GM23248 (cell line): ENCODE data around the gene ADK. TPM values are rescaled to one million over a fixed set of nuclear protein-coding genes. Genes with fewer than 3 reads are reported as not detected.

Experiments
- DNase-seq: peaks from one replicate; pipeline ENCODE4 v3.0.0-alpha.2; 2015
- H2AFZ ChIP-seq: fragments of 200-600 bp; sonication (generic); 2 replicates; pipeline ENCODE4 v1.6.1; 2016; ENCODE audit warnings: antibody characterized with exemption
- H3F3A ChIP-seq: fragments of 200-600 bp; sonication (generic); 2 replicates; pipeline ENCODE4 v1.6.1; 2016; ENCODE audit warnings: mild to moderate bottlenecking, antibody characterized with exemption, mixed run types; ENCODE audit not compliant: insufficient read depth
- H3K27ac ChIP-seq: fragments of 200-600 bp; sonication (generic); 2 replicates; pipeline ENCODE4 v1.5.1; 2016; ENCODE audit warnings: mild to moderate bottlenecking
- H3K27me3 ChIP-seq: fragments of 200-600 bp; sonication (generic); replicated peaks from 2 replicates; pipeline ENCODE4 v1.6.1; 2016; ENCODE audit warnings: mild to moderate bottlenecking; ENCODE audit not compliant: insufficient read depth
- H3K36me3 ChIP-seq: fragments of 200-600 bp; sonication (generic); 2 replicates; pipeline ENCODE4 v1.6.1; 2016; ENCODE audit warnings: low read depth, mild to moderate bottlenecking
- H3K4me1 ChIP-seq: fragments of 200-600 bp; sonication (generic); 2 replicates; pipeline ENCODE4 v1.6.1; 2016; ENCODE audit warnings: mild to moderate bottlenecking; ENCODE audit not compliant: insufficient read depth
- H3K4me2 ChIP-seq: fragments of 200-600 bp; sonication (generic); one replicate; pipeline ENCODE4 v1.6.1; 2016; ENCODE audit warnings: mild to moderate bottlenecking; ENCODE audit not compliant: unreplicated experiment
- H3K4me3 ChIP-seq: fragments of 200-600 bp; sonication (generic); 2 replicates; pipeline ENCODE4 v1.5.1; 2016; ENCODE audit warnings: mild to moderate bottlenecking
- H3K79me2 ChIP-seq: fragments of 200-600 bp; sonication (generic); 2 replicates; pipeline ENCODE4 v1.6.1; 2016; ENCODE audit warnings: mild to moderate bottlenecking; ENCODE audit not compliant: insufficient read depth
- H3K9ac ChIP-seq: fragments of 200-600 bp; sonication (generic); 2 replicates; pipeline ENCODE4 v1.6.1; 2016; ENCODE audit warnings: mild to moderate bottlenecking
- H3K9me2 ChIP-seq: fragments of 200-600 bp; sonication (generic); 2 replicates; pipeline ENCODE4 v1.6.1; 2016; ENCODE audit warnings: mixed run types, mild to moderate bottlenecking, moderate library complexity; ENCODE audit not compliant: insufficient read depth
- H3K9me3 ChIP-seq: fragments of 200-600 bp; sonication (generic); one replicate; pipeline ENCODE4 v1.6.1; 2017; ENCODE audit warnings: low read depth
- H4K20me1 ChIP-seq: fragments of 200-600 bp; sonication (generic); 2 replicates; pipeline ENCODE4 v1.6.0; 2016; ENCODE audit not compliant: insufficient read depth
- EZH2 ChIP-seq: fragments of 200-600 bp; sonication (generic); IDR thresholded peaks from 2 replicates; pipeline ENCODE4 v1.6.1; 2018; ENCODE audit warnings: antibody characterized with exemption, mild to moderate bottlenecking; ENCODE audit not compliant: insufficient read depth, poor library complexity, severe bottlenecking
- EZH2phosphoT487 ChIP-seq: fragments of 200-600 bp; sonication (generic); IDR thresholded peaks from 2 replicates; pipeline ENCODE4 v1.6.1; 2018; ENCODE audit warnings: antibody characterized with exemption, moderate library complexity, mild to moderate bottlenecking, low read depth; ENCODE audit not compliant: insufficient read depth
- WGBS, 2 experiments: methylation state at CpG; one replicate each; pipeline ENCODE4 v1.1.6; 2015 to 2017; ENCODE audit warnings: low lambda C conversion rate in 2 of 2, low coverage in 1 of 2; ENCODE audit errors: missing lambda C conversion rate in 2 of 2; 5-methylcytosine and 5-hydroxymethylcytosine counted together
- in situ Hi-C: fragments of 300-500 bp; cut with MboI; formaldehyde crosslinking; loops from 2 replicates; pipeline ENCODE4 v1.15.0; 2020
- polyA plus RNA-seq: library from polyadenylated mRNA; unstranded; fragments of >200 nt; fragmentation: Nextera tagmentation; extraction: Ambion mirVana; gene quantifications from 2 replicates; pipeline ENCODE4 v1.2.1, GENCODE V29; 2016
- total RNA-seq: library from RNA; depleted of rRNA; stranded (reverse); fragments of >200 nt; shearing (Covaris generic); gene quantifications from 2 replicates; pipeline ENCODE4 v1.2.3, GENCODE V29; 2014

ADK gene
- total and polyA plus RNA-seq, 2 experiments from 2014 or later: 43.7 to 75.1 TPM

DNA sequence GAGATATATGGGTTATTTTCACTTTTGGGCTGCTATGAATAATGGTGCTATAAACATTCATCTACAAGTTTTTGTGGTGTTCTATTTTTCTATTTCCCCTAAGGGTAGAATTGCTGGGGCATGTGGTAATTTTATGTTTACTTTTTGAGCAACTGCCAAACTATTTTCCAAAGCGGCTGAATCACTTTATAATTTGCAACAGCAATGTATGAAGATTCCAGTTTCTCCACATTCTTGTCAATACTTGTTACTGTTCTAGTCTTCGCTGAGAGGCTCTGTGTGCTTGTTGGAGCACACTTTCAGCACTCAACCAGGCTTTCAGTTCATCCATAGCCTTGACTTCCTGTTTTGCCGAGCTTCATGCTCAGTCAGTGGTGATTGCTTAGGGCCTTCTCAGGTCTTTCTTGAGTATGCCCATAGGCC lies 39.0 kb downstream of the ADK start:
- TF ChIP-seq EZH2 (no peak), EZH2phosphoT487 (no peak)
- H3K9me2 ChIP-seq: no peaks in the 10 kb centered on the region
- 0% methylated on average over 3 of the region's 3 CpGs for WGBS, 2 experiments
- H3F3A ChIP-seq: peaks cover 40% of the 10 kb centered on the region
- peak overlapping the region; percentile 40 for H2AFZ ChIP-seq
- H3K36me3 ChIP-seq: no peaks in the 10 kb centered on the region
- peaks cover 39% of the 10 kb centered on the region for H3K4me1 ChIP-seq
- H3K4me3 ChIP-seq: peak overlapping the region; percentile 66
- no peaks in the 10 kb centered on the region for H3K9me3 ChIP-seq
- DNase-seq: peak; percentile 94
- H3K79me2 ChIP-seq: peaks cover 87% of the 10 kb centered on the region
- H4K20me1 ChIP-seq: no peaks in the 10 kb centered on the region
- no peaks in the 10 kb centered on the region for H3K27me3 ChIP-seq
- H3K9ac ChIP-seq: peak overlapping the region; percentile 67
- H3K4me2 ChIP-seq: peak overlapping the region; percentile 84
- H3K27ac ChIP-seq: peak overlapping the region; percentile 84
- in situ Hi-C loops: no loop called here

DNA sequence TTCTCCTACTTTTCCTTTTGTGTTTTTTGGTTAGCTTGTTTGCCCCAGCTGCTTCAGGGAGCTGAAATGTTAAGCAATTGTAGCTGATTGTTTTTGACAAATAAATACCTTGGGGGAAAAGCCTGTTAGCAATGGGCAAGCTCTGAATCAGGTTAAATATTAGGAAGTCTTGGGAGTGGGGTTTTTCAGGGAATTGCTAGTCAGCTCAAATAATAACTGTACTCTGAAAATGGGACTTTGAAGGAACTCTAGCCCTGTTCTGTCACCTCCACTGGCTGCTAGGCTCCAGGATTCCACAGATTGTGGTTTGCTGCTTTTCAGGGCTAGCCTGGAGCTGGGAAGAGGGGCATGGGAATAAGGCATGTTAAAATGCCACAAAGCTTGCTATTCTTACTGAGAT lies 39.5 kb downstream of the ADK start:
- peaks cover 43% of the 10 kb centered on the region for H3K4me1 ChIP-seq
- no peaks in the 10 kb centered on the region for H3K27me3 ChIP-seq
- H3K9me2 ChIP-seq: no peaks in the 10 kb centered on the region
- peaks cover 87% of the 10 kb centered on the region for H3K79me2 ChIP-seq
- H3K9me3 ChIP-seq: no peaks in the 10 kb centered on the region
- no peak for TF ChIP-seq EZH2
- TF ChIP-seq EZH2phosphoT487: no peak
- H3K36me3 ChIP-seq: no peaks in the 10 kb centered on the region
- H3K4me2 ChIP-seq: peak overlapping the region; percentile 84
- peak overlapping the region; percentile 67 for H3K9ac ChIP-seq
- H3K4me3 ChIP-seq: peak overlapping the region; percentile 66
- H3F3A ChIP-seq: peaks cover 45% of the 10 kb centered on the region
- H4K20me1 ChIP-seq: no peaks in the 10 kb centered on the region
- DNase-seq: peak; percentile 39
- H3K27ac ChIP-seq: peak overlapping the region; percentile 84
- in situ Hi-C loops: no loop called here
- H2AFZ ChIP-seq: peak overlapping the region; percentile 40

DNA sequence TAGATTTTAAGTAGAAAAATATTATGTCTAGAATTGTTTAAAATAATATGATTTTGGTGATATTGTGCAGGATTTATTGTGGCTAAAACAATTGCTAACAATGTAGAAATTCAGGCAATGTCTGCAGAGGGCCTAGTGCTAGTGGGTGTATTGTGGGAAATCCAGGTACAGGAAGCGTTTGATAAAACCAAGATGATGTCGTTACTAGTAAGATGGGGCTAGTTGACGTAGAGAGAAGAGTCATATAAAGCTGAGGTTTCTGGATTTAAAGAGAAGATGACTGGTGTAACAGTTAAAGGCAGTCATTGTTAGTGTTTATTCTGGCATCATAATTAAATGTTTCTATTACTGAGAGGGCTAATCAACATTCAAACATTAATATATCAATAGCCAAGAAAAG lies 43.5 kb downstream of the ADK start:
- peak; percentile 69 for DNase-seq
- no peaks in the 10 kb centered on the region for H3K9me2 ChIP-seq
- 49 to 55% methylated on average over 3 of the region's 3 CpGs for WGBS, 2 experiments

DNA sequence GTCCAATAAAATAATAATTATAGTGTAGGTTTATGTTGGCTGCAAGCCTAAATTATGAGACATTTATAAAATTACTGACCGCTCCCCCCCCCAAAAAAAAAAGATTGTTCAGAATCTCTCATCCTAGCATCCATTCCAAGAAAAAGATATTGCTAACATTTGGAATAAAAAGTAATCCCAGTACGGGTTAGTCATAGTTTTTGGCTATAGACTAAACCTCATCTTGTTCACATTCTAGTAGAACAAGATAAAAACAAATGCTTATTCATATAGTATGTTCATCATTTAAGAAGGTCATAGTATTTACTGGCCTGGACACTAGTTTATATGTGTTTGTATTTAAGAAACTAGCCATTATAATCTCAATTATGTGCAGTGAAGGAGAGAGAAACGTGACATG lies 44.0 kb downstream of the ADK start:
- no peaks in the 10 kb centered on the region for H3K9me3 ChIP-seq
- peak; percentile 71 for DNase-seq
- H3K9me2 ChIP-seq: no peaks in the 10 kb centered on the region
- peaks cover 53% of the 10 kb centered on the region for H3F3A ChIP-seq
- in situ Hi-C loops: no loop called here
- H3K27me3 ChIP-seq: no peaks in the 10 kb centered on the region
- H3K4me1 ChIP-seq: peaks cover 32% of the 10 kb centered on the region
- peak overlapping the region; percentile 21; the same call in 1 of the 2 replicates for H3K27ac ChIP-seq
- no peaks in the 10 kb centered on the region for H4K20me1 ChIP-seq
- H3K36me3 ChIP-seq: no peaks in the 10 kb centered on the region
- H3K9ac ChIP-seq: no peak overlapping the region
- peaks cover 90% of the 10 kb centered on the region for H3K79me2 ChIP-seq
- H2AFZ ChIP-seq: no peak overlapping the region
- H3K4me3 ChIP-seq: no peak overlapping the region
- 26% methylated on average over 3 of the region's 3 CpGs for WGBS, 2 experiments
- H3K4me2 ChIP-seq: peak overlapping the region; percentile 33
- TF ChIP-seq EZH2: no peak
- TF ChIP-seq EZH2phosphoT487: no peak

More for the DNA sequence above, 43.5 kb downstream of the ADK start:
- in situ Hi-C loops: no loop called here
- Histone ChIP-seq H3K27me3 (no peaks in the 10 kb centered on the region), H3K4me1 (peaks cover 35% of the 10 kb centered on the region), H3K9me3 (no peaks in the 10 kb centered on the region), H3K27ac (peak overlapping the region; percentile 21; the same call in 1 of the 2 replicates), H2AFZ (no peak overlapping the region), H3K4me2 (peak overlapping the region; percentile 33), H3K79me2 (peaks cover 88% of the 10 kb centered on the region), H4K20me1 (no peaks in the 10 kb centered on the region), H3K4me3 (no peak overlapping the region), H3K9ac (no peak overlapping the region), H3F3A (peaks cover 56% of the 10 kb centered on the region), H3K36me3 (no peaks in the 10 kb centered on the region)
- TF ChIP-seq EZH2: no peak
- TF ChIP-seq EZH2phosphoT487: no peak

DNA sequence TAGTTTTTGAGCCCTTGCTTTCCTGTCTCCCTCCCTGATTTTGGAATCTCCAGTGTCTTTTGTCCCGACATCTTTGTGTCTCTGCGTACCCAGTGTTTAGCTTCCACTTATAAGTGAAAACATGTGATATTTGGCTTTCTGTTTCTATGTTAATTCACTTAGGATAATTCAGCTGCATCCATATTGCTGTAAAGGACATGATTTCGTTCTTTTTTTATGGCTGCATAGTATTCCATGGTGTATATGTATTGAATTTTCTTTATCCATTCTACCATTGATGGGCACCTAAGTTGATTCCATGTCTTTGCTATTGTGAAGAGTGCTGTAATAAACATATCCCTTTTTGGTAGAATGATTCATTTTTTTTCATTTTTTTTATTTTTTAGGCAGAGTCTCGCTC lies 48.3 kb downstream of the ADK start:
- no peak overlapping the region for H3K4me2 ChIP-seq
- no peak overlapping the region for H2AFZ ChIP-seq
- in situ Hi-C loops: no loop called here
- TF ChIP-seq EZH2phosphoT487: no peak
- no peak for TF ChIP-seq EZH2
- H4K20me1 ChIP-seq: no peaks in the 10 kb centered on the region
- no peak overlapping the region for H3K9ac ChIP-seq
- H3K79me2 ChIP-seq: peaks cover 96% of the 10 kb centered on the region
- peaks cover 8% of the 10 kb centered on the region; the same call in 1 of the 2 replicates for H3K36me3 ChIP-seq
- no peaks in the 10 kb centered on the region for H3K27me3 ChIP-seq
- DNase-seq: no peak
- no peaks in the 10 kb centered on the region for H3K9me3 ChIP-seq
- no peak overlapping the region for H3K4me3 ChIP-seq
- H3K4me1 ChIP-seq: peaks cover 13% of the 10 kb centered on the region
- no peak overlapping the region for H3K27ac ChIP-seq
- 97 to 98% methylated on average over 4 of the region's 4 CpGs for WGBS, 2 experiments
- H3K9me2 ChIP-seq: 0 out of 2 replicates have a peak, but pooled peaks cover 4% of the 10 kb centered on the region
- H3F3A ChIP-seq: peaks cover 23% of the 10 kb centered on the region; the same call in 1 of the 2 replicates
